HG03460 (cell line): ENCODE results near the gene STAG2.
"Not testable (repeated sequence)": the region's sequence is repeated elsewhere in the genome, so short reads cannot be mapped to it uniquely, and the experiment has no call there.

Source experiments
- ATAC-seq: cut with Tn5 transposase; IDR thresholded peaks from one replicate; pipeline ENCODE4 v1.9.1; 2021; ENCODE audit not compliant: unreplicated experiment

The STAG2 gene

GRCh38 chrX:123961268-123962005 is at the start of gene STAG2:
TSS of gene STAG2 (plus strand) at chrX:123961706. CDS start at chrX:124022628, 60,922 bp downstream.
- no peak for ATAC-seq

- no peak for ATAC-seq
Observed at GRCh38 chrX:123917069-123917468, 44.4 kb upstream of the STAG2 start.

GRCh38 chrX:123918106-123918721 is 43.3 kb upstream of the STAG2 start:
- ATAC-seq: no peak

GRCh38 chrX:123920105-123920785 is 41.3 kb upstream of the STAG2 start:
- ATAC-seq: no peak

- ATAC-seq: no peak
Observed at GRCh38 chrX:123923211-123923610, 38.3 kb upstream of the STAG2 start.

GRCh38 chrX:123924186-123924585 is 37.3 kb upstream of the STAG2 start:
- no peak for ATAC-seq

GRCh38 chrX:123927845-123928244 is 33.7 kb upstream of the STAG2 start:
- ATAC-seq: no peak

- not testable (repeated sequence) for ATAC-seq
Observed at GRCh38 chrX:123932055-123932454, 29.5 kb upstream of the STAG2 start.

- ATAC-seq: no peak
Observed at GRCh38 chrX:123943074-123943473, 18.4 kb upstream of the STAG2 start.

- ATAC-seq: no peak
Observed at GRCh38 chrX:123943488-123943887, 18.0 kb upstream of the STAG2 start.

- no peak for ATAC-seq
Observed at GRCh38 chrX:123949846-123950245, 11.7 kb upstream of the STAG2 start.

- no peak for ATAC-seq
Observed at GRCh38 chrX:123959281-123960063, 2.0 kb upstream of the STAG2 start.

- no peak for ATAC-seq
Observed at GRCh38 chrX:123960956-123961267, 594 bp upstream of the STAG2 start.

GRCh38 chrX:123962006-123962467 is 531 bp downstream of the STAG2 start:
- ATAC-seq: no peak

GRCh38 chrX:123962794-123963373 is 1.4 kb downstream of the STAG2 start:
- ATAC-seq: peak; percentile 51

- no peak for ATAC-seq
Observed at GRCh38 chrX:123964156-123964834, 2.8 kb downstream of the STAG2 start.

GRCh38 chrX:123965712-123966111 is 4.2 kb downstream of the STAG2 start:
- no peak for ATAC-seq

- no peak for ATAC-seq
Observed at GRCh38 chrX:123967497-123967896, 6.0 kb downstream of the STAG2 start.

- no peak for ATAC-seq
Observed at GRCh38 chrX:123968383-123969050, 7.0 kb downstream of the STAG2 start.

GRCh38 chrX:123971982-123972381 is 10.5 kb downstream of the STAG2 start:
- no peak for ATAC-seq
